GM12878 (cell line): Measurements from ENCODE around the gene LRP1B. TPM values are rescaled to one million over a fixed set of nuclear protein-coding genes. Genes with fewer than 3 reads are reported as not detected.

Experiments
- ATAC-seq: fragments of 200-7000 bp; cut with Tn5 transposase; 3 replicates; pipeline ENCODE4 v1.9.1; 2020; ENCODE audit warnings: mild to moderate bottlenecking, moderate library complexity
- BruUV-seq: library from RNA; stranded (reverse); fragments of 400-500 nt; replicated peaks from 2 replicates; lab custom pipeline; 2021; lab: Mats Ljungman, UMichigan
- CTCF ChIA-PET: fragments of 300-600 bp; sonication (Branson Sonifier 250); formaldehyde crosslinking; extraction: SDS; loops from one replicate; lab custom pipeline; 2021; ENCODE audit warnings: inconsistent platforms; lab: Yijun Ruan, JAX
- POLR2A ChIA-PET: fragments of 350-600 bp; formaldehyde crosslinking; extraction: SDS; loops from one replicate; lab custom pipeline; 2021; ENCODE audit warnings: inconsistent platforms; lab: Charles Lee
- RAD21 ChIA-PET: fragments of 300-600 bp; sonication (Branson Sonifier 250); formaldehyde crosslinking; loops from one replicate; lab custom pipeline; 2023; ENCODE audit warnings: antibody characterized with exemption; ENCODE audit not compliant: unreplicated experiment; lab: Charles Lee
- SMC1A ChIA-PET: fragments of 300-600 bp; sonication (Branson Sonifier 250); formaldehyde crosslinking; loops from one replicate; lab custom pipeline; 2023; ENCODE audit not compliant: unreplicated experiment, uncharacterized antibody; lab: Charles Lee
- DNase-seq: peaks from one replicate; pipeline ENCODE4 v3.0.0-alpha.2; 2011; ENCODE audit warnings: low read depth, low spot score
- FAIRE-seq: peaks from 3 replicates; lab custom pipeline; 2011; peaks lifted over from hg19 to GRCh38; lab: Jason Lieb, UNC
- H2AFZ ChIP-seq: 2 replicates; pipeline ENCODE4 v1.6.0; 2011; ENCODE audit warnings: low read depth, low read length, control low read depth; ENCODE audit not compliant: control insufficient read depth
- H3K27ac ChIP-seq: 2 replicates; pipeline ENCODE4 v1.5.1; 2011; ENCODE audit warnings: control low read depth; ENCODE audit not compliant: control insufficient read depth, insufficient read depth
- H3K27me3 ChIP-seq, 2 experiments: replicated peaks in 1 of 2; 2 replicates each; pipeline versions ENCODE4 v1.6.0 to v1.6.1; 2011; ENCODE audit warnings: low read length in 1 of 2; ENCODE audit not compliant: control insufficient read depth in 2 of 2, insufficient read depth in 2 of 2
- H3K36me3 ChIP-seq, 2 experiments: 2 replicates each; pipeline ENCODE4 v1.5.1; 2011; ENCODE audit warnings: low read length in 1 of 2; ENCODE audit not compliant: control insufficient read depth in 2 of 2, insufficient read depth in 2 of 2
- H3K4me1 ChIP-seq: 2 replicates; pipeline ENCODE4 v1.6.1; 2011; ENCODE audit warnings: mild to moderate bottlenecking, low read length, moderate library complexity, mixed read lengths; ENCODE audit not compliant: control insufficient read depth, insufficient read depth
- H3K4me2 ChIP-seq: 2 replicates; pipeline ENCODE4 v1.6.0; 2011; ENCODE audit warnings: control low read depth; ENCODE audit not compliant: control insufficient read depth, insufficient read depth
- H3K4me3 ChIP-seq: fragments of 200-600 bp; sonication (generic); 2 replicates; pipeline ENCODE4 v1.5.1; 2016
- H3K79me2 ChIP-seq: 2 replicates; pipeline ENCODE4 v1.6.0; 2011; ENCODE audit warnings: low read length; ENCODE audit not compliant: control insufficient read depth, insufficient read depth
- H3K9ac ChIP-seq: 2 replicates; pipeline ENCODE4 v1.8.0; 2011; ENCODE audit warnings: low read length, control low read depth, mixed read lengths; ENCODE audit not compliant: control insufficient read depth, insufficient read depth
- H3K9me3 ChIP-seq: replicated peaks from 3 replicates; pipeline ENCODE4 v1.5.1; 2011; ENCODE audit warnings: mild to moderate bottlenecking, low read length; ENCODE audit not compliant: control insufficient read depth, insufficient read depth
- H4K20me1 ChIP-seq: 2 replicates; pipeline ENCODE4 v1.6.0; 2011; ENCODE audit not compliant: control insufficient read depth, insufficient read depth
- CBFB ChIP-seq: IDR thresholded peaks from 2 replicates; pipeline ENCODE4 v1.6.1; 2016; ENCODE audit warnings: antibody characterized with exemption, low read depth
- ESRRA ChIP-seq: IDR thresholded peaks from 2 replicates; pipeline ENCODE4 v1.6.1; 2012; ENCODE audit warnings: mild to moderate bottlenecking, low read length, improper control_type of control experiment
- HDAC2 ChIP-seq: fragments of 200-600 bp; sonication (generic); IDR thresholded peaks from 2 replicates; pipeline ENCODE4 v1.6.1; 2017
- NFYA ChIP-seq: IDR thresholded peaks from 2 replicates; pipeline ENCODE4 v1.6.1; 2011; ENCODE audit warnings: low read depth, mild to moderate bottlenecking, low read length, improper control_type of control experiment, borderline replicate concordance
- SKIL ChIP-seq: fragments of 450-650 bp; IDR thresholded peaks from 2 replicates; pipeline ENCODE4 v1.6.1; 2017; ENCODE audit warnings: mild to moderate bottlenecking, low read depth, inconsistent platforms; ENCODE audit not compliant: poor library complexity, severe bottlenecking
- ZNF384 ChIP-seq: IDR thresholded peaks from 2 replicates; pipeline ENCODE4 v1.6.1; 2012; ENCODE audit warnings: low read depth, mild to moderate bottlenecking, low read length, improper control_type of control experiment, borderline replicate concordance
- ZNF592 ChIP-seq: fragments of 450-650 bp; IDR thresholded peaks from 2 replicates; pipeline ENCODE4 v1.6.1; 2017; ENCODE audit warnings: mild to moderate bottlenecking, moderate library complexity
- WGBS: methylation state at CpG from one replicate; pipeline ENCODE4 v1.1.6; 2016; ENCODE audit warnings: low lambda C conversion rate; ENCODE audit not compliant: insufficient replicate concordance, insufficient coverage; ENCODE audit errors: missing lambda C conversion rate; 5-methylcytosine and 5-hydroxymethylcytosine counted together
- in situ Hi-C: fragments of 300-500 bp; cut with MboI; formaldehyde crosslinking; loops from 9 replicates; pipeline ENCODE4 v1.14.3; 2018; ENCODE audit warnings: mixed read lengths
- intact Hi-C: fragments of 100-400 bp; cut with micrococcal nuclease; formaldehyde crosslinking; loops from one replicate; pipeline ENCODE4 v1.14.2; 2022; ENCODE audit not compliant: unreplicated experiment
- polyA plus RNA-seq, 11 experiments: library from polyadenylated mRNA; depleted of rRNA in 4 of 11; unstranded in 6 of 11; stranded (reverse) in 5 of 11; fragments of >200 nt; fragmentation: Nextera tagmentation in 4 of 11; fragmentation: Illumina TruSeq in 1 of 11; extraction: Ambion mirVana in 4 of 11; extraction: Trizol in 1 of 11; gene quantifications; 1 replicate in 1 of 11; 2 replicates in 10 of 11; pipeline versions ENCODE4 v1.2.1 to v1.2.3, GENCODE V29; 2011 to 2016; ENCODE audit warnings: inconsistent platforms in 2 of 11, missing spikeins in 2 of 11, low read depth in 1 of 11
- total RNA-seq, 4 experiments: library from RNA; depleted of rRNA in 3 of 4; stranded (reverse); fragments of >200 nt in 3 of 4; fragmentation: Illumina TruSeq in 1 of 4; extraction: Trizol in 1 of 4; gene quantifications; 2 replicates each; pipeline versions ENCODE4 v1.2.1 to v1.2.3, GENCODE V29; 2013 to 2021

Gene LRP1B
- total and polyA plus RNA-seq, 10 of the 15 experiments (the other 5 are each of a cell fraction or from before 2014, with no cell fraction given), result under 0.01 to 0.06 (median 0.03) TPM; not detected in 5

- in situ Hi-C loops (no loop called here), intact Hi-C loops (no loop called here)
- ChIA-PET CTCF (no interaction called here), SMC1A (interaction anchor here (0.6 kb wide), 1 partner anchor 32 kb away, joined by 4 read pairs; no protein-coding TSS in a partner anchor), POLR2A (no interaction called here), RAD21 (no interaction called here)
- WGBS, result 45% methylated on average over 5 of the region's 5 CpGs
- Histone ChIP-seq H3K36me3 (no peaks in the 10 kb centered on the region), H4K20me1 (no peaks in the 10 kb centered on the region), H3K9ac (no peak overlapping the region), H3K27me3 (no peaks in the 10 kb centered on the region), H3K4me1 (no peaks in the 10 kb centered on the region), H3K4me3 (no peak overlapping the region), H2AFZ (no peak overlapping the region), H3K9me3 (no peaks in the 10 kb centered on the region), H3K79me2 (no peaks in the 10 kb centered on the region), H3K27ac (no peak overlapping the region), H3K4me2 (no peak overlapping the region)
- DNase-seq (no peak), FAIRE-seq (no peak), ATAC-seq (no peak)
- TF ChIP-seq SKIL (no peak), ESRRA (no peak), ZNF592 (no peak), NFYA (no peak), CBFB (no peak), HDAC2 (no peak), ZNF384 (no peak)
- BruUV-seq, result no TSS peak
These were observed 540.2 kb downstream of the LRP1B start for GRCh38 chr2:141590620-141591019.
